GM12865 (cell line): ENCODE results near the gene BPIFA1.

Experiments
- DNase-seq: peaks from one replicate; pipeline ENCODE4 v3.0.0; 2010; ENCODE audit warnings: low read depth
- H3K4me3 ChIP-seq: 2 replicates; pipeline ENCODE4 v1.5.1; 2011; ENCODE audit warnings: mild to moderate bottlenecking, low read depth, low read length, control low read depth
- CTCF ChIP-seq: IDR thresholded peaks from 2 replicates; pipeline ENCODE4 v1.5.1; 2011; ENCODE audit warnings: low read length, control low read depth, low read depth, inconsistent platforms; ENCODE audit not compliant: insufficient read depth; ENCODE audit errors: missing control alignments

BPIFA1 gene

GRCh38 chr20:33229843-33230242, 6.0 kb upstream of the BPIFA1 start:
- no peak for DNase-seq
- H3K4me3 ChIP-seq, result no peak overlapping the region
- TF ChIP-seq CTCF, result no peak

GRCh38 chr20:33231237-33231636, 4.6 kb upstream of the BPIFA1 start:
- no peak for DNase-seq
- H3K4me3 ChIP-seq, result no peak overlapping the region
- no peak for TF ChIP-seq CTCF

- no peak for TF ChIP-seq CTCF
- H3K4me3 ChIP-seq, result no peak overlapping the region
- DNase-seq, result no peak
These were observed 3.2 kb upstream of the BPIFA1 start for GRCh38 chr20:33232486-33233072.

GRCh38 chr20:33233129-33233774, 2.5 kb upstream of the BPIFA1 start:
- H3K4me3 ChIP-seq, result no peak overlapping the region
- DNase-seq, result no peak
- TF ChIP-seq CTCF, result no peak

GRCh38 chr20:33234050-33234449, 1.7 kb upstream of the BPIFA1 start:
- TF ChIP-seq CTCF, result no peak
- no peak for DNase-seq
- no peak overlapping the region for H3K4me3 ChIP-seq

- DNase-seq, result no peak
- no peak overlapping the region for H3K4me3 ChIP-seq
- no peak for TF ChIP-seq CTCF
These were observed 555 bp downstream of the BPIFA1 start for GRCh38 chr20:33236351-33236750.

- H3K4me3 ChIP-seq, result no peak overlapping the region
- no peak for TF ChIP-seq CTCF
- DNase-seq, result no peak
These were observed 2.2 kb downstream of the BPIFA1 start for GRCh38 chr20:33237989-33238388.
